Subcutaneous adipose tissue (tissue), 4 donors: Measurements from ENCODE around the gene CLRN1. TPM values are rescaled to one million over a fixed set of nuclear protein-coding genes. Genes with fewer than 3 reads are reported as not detected.

Experiments
- total RNA-seq, 4 donors: library from RNA; depleted of rRNA; stranded (reverse); fragments of >200 nt; gene quantifications; one replicate each; pipeline ENCODE4 v1.1.0, GENCODE V29; 2016
- TF ChIP-seq, protein P1 (sequence below): fragments of 450-650 bp; IDR thresholded peaks from one replicate; pipeline ENCODE4 v1.5.1; 2016; ENCODE audit warnings: low read depth, mild to moderate bottlenecking, control low read depth, antibody characterized with exemption, moderate library complexity

The CLRN1 gene
- total RNA-seq, 4 donors from 2014 or later: not detected

DNA sequence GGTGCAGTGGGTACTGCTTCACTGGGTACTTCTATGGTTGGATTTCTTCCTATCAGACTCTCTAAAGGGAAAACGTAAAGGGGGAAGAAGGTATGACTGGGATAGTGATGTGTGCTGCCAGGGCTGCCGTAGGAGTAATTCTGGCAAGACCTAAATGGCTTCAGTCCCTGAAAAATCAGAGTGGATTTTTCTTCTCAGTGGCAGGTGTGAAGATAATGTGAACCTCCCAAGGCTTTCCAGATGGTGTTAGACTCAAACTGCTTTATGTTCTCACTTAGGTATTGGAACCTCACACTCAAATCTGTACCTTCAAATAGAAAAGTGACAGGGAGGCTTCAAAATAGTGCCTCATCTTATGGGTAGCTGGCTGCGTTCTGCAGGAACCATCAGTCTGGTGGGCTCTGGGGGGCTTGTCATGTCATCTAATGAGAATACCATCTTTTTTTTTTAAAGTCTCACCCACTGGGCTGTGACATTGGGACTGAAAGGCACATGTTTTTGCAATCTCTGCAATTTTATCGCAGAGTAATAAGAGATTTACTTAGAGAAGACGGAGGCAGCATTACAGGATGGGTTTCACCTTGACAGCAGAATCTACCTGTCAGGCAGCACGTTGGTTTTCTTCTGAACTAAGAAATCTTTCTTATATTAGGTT lies 95.8 kb downstream of the CLRN1 start:
- TF ChIP-seq, protein P1, sequence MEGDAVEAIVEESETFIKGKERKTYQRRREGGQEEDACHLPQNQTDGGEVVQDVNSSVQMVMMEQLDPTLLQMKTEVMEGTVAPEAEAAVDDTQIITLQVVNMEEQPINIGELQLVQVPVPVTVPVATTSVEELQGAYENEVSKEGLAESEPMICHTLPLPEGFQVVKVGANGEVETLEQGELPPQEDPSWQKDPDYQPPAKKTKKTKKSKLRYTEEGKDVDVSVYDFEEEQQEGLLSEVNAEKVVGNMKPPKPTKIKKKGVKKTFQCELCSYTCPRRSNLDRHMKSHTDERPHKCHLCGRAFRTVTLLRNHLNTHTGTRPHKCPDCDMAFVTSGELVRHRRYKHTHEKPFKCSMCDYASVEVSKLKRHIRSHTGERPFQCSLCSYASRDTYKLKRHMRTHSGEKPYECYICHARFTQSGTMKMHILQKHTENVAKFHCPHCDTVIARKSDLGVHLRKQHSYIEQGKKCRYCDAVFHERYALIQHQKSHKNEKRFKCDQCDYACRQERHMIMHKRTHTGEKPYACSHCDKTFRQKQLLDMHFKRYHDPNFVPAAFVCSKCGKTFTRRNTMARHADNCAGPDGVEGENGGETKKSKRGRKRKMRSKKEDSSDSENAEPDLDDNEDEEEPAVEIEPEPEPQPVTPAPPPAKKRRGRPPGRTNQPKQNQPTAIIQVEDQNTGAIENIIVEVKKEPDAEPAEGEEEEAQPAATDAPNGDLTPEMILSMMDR: no peak

Other genes starting within 250 kb of the CLRN1 start
- 10 to 100 TPM; 25.3 to 37.9 (median 28.0) TPM for gene SIAH2, start 209.6 kb downstream of the CLRN1 start, total RNA-seq
- gene MINDY4B, start 67.3 kb downstream of the CLRN1 start, total RNA-seq: not detected
- gene MED12L, start 112.9 kb upstream of the CLRN1 start, total RNA-seq: under 1 TPM; under 0.01 to 0.34 (median 0.27) TPM
- 1 to 10 TPM in 3 of 4 donors, under 1 TPM in 1; 0.57 to 6.5 (median 3.3) TPM for gene GPR171, start 230.5 kb upstream of the CLRN1 start, total RNA-seq